ENCODE results near the gene COL12A1.

COL12A1 gene

GRCh38 chr6:75183099-75183541, 22.7 kb downstream of the COL12A1 start:
- WGBS, 2 experiments, result 94 to 95% methylated on average over 5 of the region's 5 CpGs
- Histone ChIP-seq H3K9me3 (ENCODE audit: control insufficient read depth, low read length) (no peaks in the 10 kb centered on the region), H3K4me1 (ENCODE audit: control insufficient read depth, insufficient read depth, low read length) (no peaks in the 10 kb centered on the region), H3K36me3 (ENCODE audit: control insufficient read depth, insufficient read depth, low read length) (no peaks in the 10 kb centered on the region), H3K27ac (ENCODE audit: insufficient read depth, low read depth, low read length, poor library complexity, severe bottlenecking) (no peak overlapping the region), H3K4me3 (ENCODE audit: insufficient read depth, low read depth, low read length) (no peak overlapping the region), H3K27me3 (ENCODE audit: control insufficient read depth, insufficient read depth, low read length, poor library complexity, severe bottlenecking) (no peaks in the 10 kb centered on the region)

GRCh38 chr6:75180864-75181263, 25.0 kb downstream of the COL12A1 start:
- Histone ChIP-seq H3K27ac (ENCODE audit: insufficient read depth, low read depth, low read length, poor library complexity, severe bottlenecking) (no peak overlapping the region), H3K9me3 (ENCODE audit: control insufficient read depth, low read length) (no peaks in the 10 kb centered on the region), H3K27me3 (ENCODE audit: control insufficient read depth, insufficient read depth, low read length, poor library complexity, severe bottlenecking) (no peaks in the 10 kb centered on the region), H3K36me3 (ENCODE audit: control insufficient read depth, insufficient read depth, low read length) (no peaks in the 10 kb centered on the region), H3K4me3 (ENCODE audit: insufficient read depth, low read depth, low read length) (no peak overlapping the region), H3K4me1 (ENCODE audit: control insufficient read depth, insufficient read depth, low read length) (no peaks in the 10 kb centered on the region)
- 94 to 100% methylated on average over 3 to 5 of the region's 5 CpGs for WGBS, 2 experiments

- Histone ChIP-seq H3K27me3 (ENCODE audit: control insufficient read depth, insufficient read depth, low read length, poor library complexity, severe bottlenecking) (no peaks in the 10 kb centered on the region), H3K36me3 (ENCODE audit: control insufficient read depth, insufficient read depth, low read length) (no peaks in the 10 kb centered on the region), H3K9me3 (ENCODE audit: control insufficient read depth, low read length) (no peaks in the 10 kb centered on the region), H3K4me1 (ENCODE audit: control insufficient read depth, insufficient read depth, low read length) (no peaks in the 10 kb centered on the region), H3K4me3 (ENCODE audit: insufficient read depth, low read depth, low read length) (no peak overlapping the region), H3K27ac (ENCODE audit: insufficient read depth, low read depth, low read length, poor library complexity, severe bottlenecking) (no peak overlapping the region)
- 100% methylated on average over 1 of the region's 1 CpG for WGBS, 2 experiments
These were observed 27.1 kb downstream of the COL12A1 start for GRCh38 chr6:75178757-75179156.

GRCh38 chr6:75176076-75176582, 29.7 kb downstream of the COL12A1 start:
- H3K4me1 ChIP-seq (ENCODE audit: control insufficient read depth, insufficient read depth, low read length), result no peaks in the 10 kb centered on the region
- H3K4me3 ChIP-seq (ENCODE audit: insufficient read depth, low read depth, low read length), result no peak overlapping the region
- H3K27me3 ChIP-seq (ENCODE audit: control insufficient read depth, insufficient read depth, low read length, poor library complexity, severe bottlenecking), result no peaks in the 10 kb centered on the region
- 87 to 89% methylated on average over 3 of the region's 3 CpGs for WGBS, 2 experiments
- H3K9me3 ChIP-seq (ENCODE audit: control insufficient read depth, low read length), result no peaks in the 10 kb centered on the region
- H3K36me3 ChIP-seq (ENCODE audit: control insufficient read depth, insufficient read depth, low read length), result no peaks in the 10 kb centered on the region
- H3K27ac ChIP-seq (ENCODE audit: insufficient read depth, low read depth, low read length, poor library complexity, severe bottlenecking), result no peak overlapping the region

- WGBS, 2 experiments, result 100% methylated on average over 2 of the region's 4 CpGs; no CpG with 5 or more reads in 1 of the 2 experiments
- H3K27me3 ChIP-seq (ENCODE audit: control insufficient read depth, insufficient read depth, low read length, poor library complexity, severe bottlenecking), result no peaks in the 10 kb centered on the region
- H3K4me3 ChIP-seq (ENCODE audit: insufficient read depth, low read depth, low read length), result no peak overlapping the region
- no peak overlapping the region for H3K27ac ChIP-seq (ENCODE audit: insufficient read depth, low read depth, low read length, poor library complexity, severe bottlenecking)
- no peaks in the 10 kb centered on the region for H3K36me3 ChIP-seq (ENCODE audit: control insufficient read depth, insufficient read depth, low read length)
- no peaks in the 10 kb centered on the region for H3K9me3 ChIP-seq (ENCODE audit: control insufficient read depth, low read length)
- no peaks in the 10 kb centered on the region for H3K4me1 ChIP-seq (ENCODE audit: control insufficient read depth, insufficient read depth, low read length)
These were observed 33.9 kb downstream of the COL12A1 start for GRCh38 chr6:75171986-75172385.

- H3K27ac ChIP-seq (ENCODE audit: insufficient read depth, low read depth, low read length, poor library complexity, severe bottlenecking), result no peak overlapping the region
- no peaks in the 10 kb centered on the region for H3K27me3 ChIP-seq (ENCODE audit: control insufficient read depth, insufficient read depth, low read length, poor library complexity, severe bottlenecking)
- H3K4me3 ChIP-seq (ENCODE audit: insufficient read depth, low read depth, low read length), result no peak overlapping the region
- H3K9me3 ChIP-seq (ENCODE audit: control insufficient read depth, low read length), result no peaks in the 10 kb centered on the region
- 88 to 96% methylated on average over 1 to 2 of the region's 2 CpGs for WGBS, 2 experiments
- H3K36me3 ChIP-seq (ENCODE audit: control insufficient read depth, insufficient read depth, low read length), result no peaks in the 10 kb centered on the region
- no peaks in the 10 kb centered on the region for H3K4me1 ChIP-seq (ENCODE audit: control insufficient read depth, insufficient read depth, low read length)
These were observed 34.3 kb downstream of the COL12A1 start for GRCh38 chr6:75171567-75171966.

- Histone ChIP-seq H3K4me3 (ENCODE audit: insufficient read depth, low read depth, low read length) (no peak overlapping the region), H3K27ac (ENCODE audit: insufficient read depth, low read depth, low read length, poor library complexity, severe bottlenecking) (no peak overlapping the region), H3K9me3 (ENCODE audit: control insufficient read depth, low read length) (no peaks in the 10 kb centered on the region), H3K4me1 (ENCODE audit: control insufficient read depth, insufficient read depth, low read length) (no peaks in the 10 kb centered on the region), H3K36me3 (ENCODE audit: control insufficient read depth, insufficient read depth, low read length) (no peaks in the 10 kb centered on the region), H3K27me3 (ENCODE audit: control insufficient read depth, insufficient read depth, low read length, poor library complexity, severe bottlenecking) (no peaks in the 10 kb centered on the region)
- WGBS, 2 experiments, result 88 to 100% methylated on average over 1 to 2 of the region's 2 CpGs
These were observed 34.9 kb downstream of the COL12A1 start for GRCh38 chr6:75170691-75171560.

GRCh38 chr6:75169689-75170586, 35.9 kb downstream of the COL12A1 start:
- Histone ChIP-seq H3K27ac (ENCODE audit: insufficient read depth, low read depth, low read length, poor library complexity, severe bottlenecking) (no peak overlapping the region), H3K27me3 (ENCODE audit: control insufficient read depth, insufficient read depth, low read length, poor library complexity, severe bottlenecking) (no peaks in the 10 kb centered on the region), H3K4me1 (ENCODE audit: control insufficient read depth, insufficient read depth, low read length) (no peaks in the 10 kb centered on the region), H3K4me3 (ENCODE audit: insufficient read depth, low read depth, low read length) (no peak overlapping the region), H3K36me3 (ENCODE audit: control insufficient read depth, insufficient read depth, low read length) (no peaks in the 10 kb centered on the region), H3K9me3 (ENCODE audit: control insufficient read depth, low read length) (no peaks in the 10 kb centered on the region)
- 93% methylated on average over 2 of the region's 2 CpGs for WGBS, 2 experiments

- no peaks in the 10 kb centered on the region for H3K36me3 ChIP-seq (ENCODE audit: control insufficient read depth, insufficient read depth, low read length)
- no peaks in the 10 kb centered on the region for H3K27me3 ChIP-seq (ENCODE audit: control insufficient read depth, insufficient read depth, low read length, poor library complexity, severe bottlenecking)
- H3K9me3 ChIP-seq (ENCODE audit: control insufficient read depth, low read length), result no peaks in the 10 kb centered on the region
- H3K27ac ChIP-seq (ENCODE audit: insufficient read depth, low read depth, low read length, poor library complexity, severe bottlenecking), result no peak overlapping the region
- 97 to 100% methylated on average over 1 to 2 of the region's 2 CpGs for WGBS, 2 experiments
- H3K4me1 ChIP-seq (ENCODE audit: control insufficient read depth, insufficient read depth, low read length), result no peaks in the 10 kb centered on the region
- H3K4me3 ChIP-seq (ENCODE audit: insufficient read depth, low read depth, low read length), result no peak overlapping the region
These were observed 38.0 kb downstream of the COL12A1 start for GRCh38 chr6:75167851-75168250.

- WGBS, 2 experiments, result 73 to 89% methylated on average over 3 of the region's 3 CpGs
- H3K36me3 ChIP-seq (ENCODE audit: control insufficient read depth, insufficient read depth, low read length), result no peaks in the 10 kb centered on the region
- H3K4me1 ChIP-seq (ENCODE audit: control insufficient read depth, insufficient read depth, low read length), result no peaks in the 10 kb centered on the region
- H3K27ac ChIP-seq (ENCODE audit: insufficient read depth, low read depth, low read length, poor library complexity, severe bottlenecking), result peak overlapping the region; percentile 17
- no peak overlapping the region for H3K4me3 ChIP-seq (ENCODE audit: insufficient read depth, low read depth, low read length)
- H3K9me3 ChIP-seq (ENCODE audit: control insufficient read depth, low read length), result no peaks in the 10 kb centered on the region
- no peaks in the 10 kb centered on the region for H3K27me3 ChIP-seq (ENCODE audit: control insufficient read depth, insufficient read depth, low read length, poor library complexity, severe bottlenecking)
These were observed 38.5 kb downstream of the COL12A1 start for GRCh38 chr6:75167325-75167724.
